ENCODE data around the gene CPT1A.

CPT1A gene

GRCh38 chr11:68816917-68817419 is 24.7 kb downstream of the CPT1A start:
- peaks cover 72% of the 10 kb centered on the region for H3K79me2 ChIP-seq (ENCODE audit: insufficient read depth, low read length)

GRCh38 chr11:68816251-68816776 is 25.4 kb downstream of the CPT1A start:
- Histone ChIP-seq H2AFZ (ENCODE audit: low read length) (no peak overlapping the region), H3K4me1 (ENCODE audit: insufficient read depth, low read length, poor library complexity, severe bottlenecking) (no peaks in the 10 kb centered on the region), H3F3A (ENCODE audit: low read depth) (no peaks in the 10 kb centered on the region), H3K27me3 (ENCODE audit: insufficient read depth, low read length, poor library complexity, severe bottlenecking) (no peaks in the 10 kb centered on the region), H3K9ac (ENCODE audit: low read depth, low read length, poor library complexity, severe bottlenecking) (no peak overlapping the region), H3K4me2 (ENCODE audit: low read depth, low read length, poor library complexity, severe bottlenecking) (no peak overlapping the region), H4K20me1 (ENCODE audit: insufficient read depth, low read length, poor library complexity, severe bottlenecking) (peaks cover 45% of the 10 kb centered on the region), H3K36me3 (ENCODE audit: insufficient read depth, low read length) (peaks cover 66% of the 10 kb centered on the region; the same call in 1 of the 2 replicates), H3K9me2 (replicated peaks; ENCODE audit: low read depth, low read length) (no peaks in the 10 kb centered on the region), H3K4me3 (ENCODE audit: low read length, poor library complexity, severe bottlenecking) (no peak overlapping the region), H3K9me3 (ENCODE audit: insufficient read depth, low read depth, low read length) (no peaks in the 10 kb centered on the region), H3K79me2 (ENCODE audit: insufficient read depth, low read length) (peaks cover 65% of the 10 kb centered on the region)
- no peak for TF ChIP-seq CTCF (conservative IDR thresholded peaks at IDR 0.05; ENCODE audit: low read length)
- TF ChIP-seq EZH2phosphoT487 (IDR thresholded peaks at IDR 0.05; ENCODE audit: borderline replicate concordance) = no peak

More at GRCh38 chr11:68816917-68817419, 24.7 kb downstream of the CPT1A start:
- Histone ChIP-seq H3K36me3 (ENCODE audit: insufficient read depth, low read length) (peaks cover 59% of the 10 kb centered on the region; the same call in 1 of the 2 replicates), H3K4me3 (ENCODE audit: low read length, poor library complexity, severe bottlenecking) (no peak overlapping the region), H4K20me1 (ENCODE audit: insufficient read depth, low read length, poor library complexity, severe bottlenecking) (peaks cover 51% of the 10 kb centered on the region), H3K4me1 (ENCODE audit: insufficient read depth, low read length, poor library complexity, severe bottlenecking) (no peaks in the 10 kb centered on the region), H3K9me3 (ENCODE audit: insufficient read depth, low read depth, low read length) (no peaks in the 10 kb centered on the region), H3K9me2 (replicated peaks; ENCODE audit: low read depth, low read length) (no peaks in the 10 kb centered on the region), H3K4me2 (ENCODE audit: low read depth, low read length, poor library complexity, severe bottlenecking) (no peak overlapping the region), H2AFZ (ENCODE audit: low read length) (no peak overlapping the region), H3K27me3 (ENCODE audit: insufficient read depth, low read length, poor library complexity, severe bottlenecking) (no peaks in the 10 kb centered on the region), H3F3A (ENCODE audit: low read depth) (no peaks in the 10 kb centered on the region), H3K9ac (ENCODE audit: low read depth, low read length, poor library complexity, severe bottlenecking) (no peak overlapping the region)
- TF ChIP-seq EZH2phosphoT487 (IDR thresholded peaks at IDR 0.05; ENCODE audit: borderline replicate concordance) (no peak), CTCF (conservative IDR thresholded peaks at IDR 0.05; ENCODE audit: low read length) (no peak)

- Histone ChIP-seq H3K36me3 (ENCODE audit: insufficient read depth, low read length) (peaks cover 84% of the 10 kb centered on the region; the same call in 1 of the 2 replicates), H4K20me1 (ENCODE audit: insufficient read depth, low read length, poor library complexity, severe bottlenecking) (peaks cover 35% of the 10 kb centered on the region), H3K27me3 (ENCODE audit: insufficient read depth, low read length, poor library complexity, severe bottlenecking) (no peaks in the 10 kb centered on the region), H3K4me1 (ENCODE audit: insufficient read depth, low read length, poor library complexity, severe bottlenecking) (no peaks in the 10 kb centered on the region), H3K9me3 (ENCODE audit: insufficient read depth, low read depth, low read length) (no peaks in the 10 kb centered on the region), H3K79me2 (ENCODE audit: insufficient read depth, low read length) (peaks cover 42% of the 10 kb centered on the region), H3K4me2 (ENCODE audit: low read depth, low read length, poor library complexity, severe bottlenecking) (no peak overlapping the region), H3K4me3 (ENCODE audit: low read length, poor library complexity, severe bottlenecking) (no peak overlapping the region), H3K9ac (ENCODE audit: low read depth, low read length, poor library complexity, severe bottlenecking) (no peak overlapping the region), H3F3A (ENCODE audit: low read depth) (no peaks in the 10 kb centered on the region), H2AFZ (ENCODE audit: low read length) (no peak overlapping the region), H3K9me2 (replicated peaks; ENCODE audit: low read depth, low read length) (no peaks in the 10 kb centered on the region)
- TF ChIP-seq EZH2phosphoT487 (IDR thresholded peaks at IDR 0.05; ENCODE audit: borderline replicate concordance) (no peak), CTCF (conservative IDR thresholded peaks at IDR 0.05; ENCODE audit: low read length) (no peak)
Measured at GRCh38 chr11:68813773-68814172, 27.9 kb downstream of the CPT1A start.
